Activated CD8-positive, alpha-beta memory T cell treated with anti-CD3 and anti-CD28 coated beads for 36 hours (primary cell): ENCODE measurements around the gene ZNF318. TPM values are rescaled to one million over a fixed set of nuclear protein-coding genes. Genes with fewer than 3 reads are reported as not detected.
"Not testable (repeated sequence)": the region's sequence is repeated elsewhere in the genome, so short reads cannot be mapped to it uniquely, and the experiment has no call there.

Experiments used
- CTCF ChIA-PET: fragments of 350-600 bp; sonication (Branson Sonifier 250); formaldehyde crosslinking; loops from one replicate; lab custom pipeline; 2021; ENCODE audit warnings: antibody characterized with exemption; lab: Charles Lee
- POLR2A ChIA-PET: fragments of 350-600 bp; sonication (Branson Sonifier 250); formaldehyde crosslinking; loops from one replicate; lab custom pipeline; 2021; ENCODE audit warnings: antibody characterized with exemption; lab: Charles Lee
- total RNA-seq, 2 experiments: library from RNA; stranded (reverse); gene quantifications; one replicate each; pipeline ENCODE4 v1.2.3, GENCODE V29; 2021

Gene ZNF318
- total RNA-seq, 2 experiments from 2014 or later = 10.6 to 11.2 TPM

GRCh38 chr6:43355862-43356590, 13.4 kb downstream of the ZNF318 start:
- POLR2A ChIA-PET = no interaction called here
- CTCF ChIA-PET = interaction anchor here (0.6 to 1.6 kb wide), 3 partner anchors 21 to 1073 kb away, joined by 3 to 6 read pairs (median 3); no protein-coding TSS in a partner anchor

- POLR2A ChIA-PET = interaction anchor here (0.6 kb wide), 1 partner anchor 205 kb away, joined by 4 read pairs; no protein-coding TSS in a partner anchor
- CTCF ChIA-PET = not testable (repeated sequence)
These were observed 17.5 kb downstream of the ZNF318 start for GRCh38 chr6:43351951-43352350.

GRCh38 chr6:43347444-43347843, 22.0 kb downstream of the ZNF318 start:
- POLR2A ChIA-PET = no interaction called here
- CTCF ChIA-PET = no interaction called here

GRCh38 chr6:43347021-43347420, 22.4 kb downstream of the ZNF318 start:
- CTCF ChIA-PET = interaction anchor here (0.6 kb wide), 1 partner anchor 118 kb away, joined by 3 read pairs; the partner anchor contains the start of gene DNPH1
- POLR2A ChIA-PET = no interaction called here

GRCh38 chr6:43346243-43346642, 23.2 kb downstream of the ZNF318 start:
- CTCF ChIA-PET = interaction anchor here (0.6 kb wide), 1 partner anchor 117 kb away, joined by 3 read pairs; the partner anchor contains the start of gene DNPH1
- POLR2A ChIA-PET = interaction anchor here (0.7 kb wide), 1 partner anchor 54 kb away, joined by 7 read pairs; no protein-coding TSS in a partner anchor

- ChIA-PET CTCF (no interaction called here), POLR2A (no interaction called here)
These were observed 30.3 kb downstream of the ZNF318 start for GRCh38 chr6:43339168-43339567.

- POLR2A ChIA-PET = interaction anchor here (0.9 kb wide), 2 partner anchors 30 to 92 kb away, joined by 3 to 4 read pairs; no protein-coding TSS in a partner anchor
- CTCF ChIA-PET = interaction anchor here (0.6 kb wide), 1 partner anchor 218 kb away, joined by 3 read pairs; no protein-coding TSS in a partner anchor
These were observed 31.2 kb downstream of the ZNF318 start for GRCh38 chr6:43338243-43338642.

GRCh38 chr6:43336382-43336781, 33.1 kb downstream of the ZNF318 start:
- ChIA-PET POLR2A (no interaction called here), CTCF (no interaction called here)

GRCh38 chr6:43335469-43335868, 34.0 kb downstream of the ZNF318 start:
- CTCF ChIA-PET = interaction anchor here (1.4 to 1.8 kb wide), 2 partner anchors 14 to 74 kb away, joined by 3 to 4 read pairs; no protein-coding TSS in a partner anchor
- POLR2A ChIA-PET = no interaction called here

- ChIA-PET POLR2A (no interaction called here), CTCF (interaction anchor here (1.4 to 1.8 kb wide), 2 partner anchors 15 to 73 kb away, joined by 3 to 4 read pairs; no protein-coding TSS in a partner anchor)
These were observed 34.9 kb downstream of the ZNF318 start for GRCh38 chr6:43334466-43335095.

- CTCF ChIA-PET = no interaction called here
- POLR2A ChIA-PET = no interaction called here
These were observed 37.6 kb downstream of the ZNF318 start for GRCh38 chr6:43331891-43332290.

GRCh38 chr6:43331470-43331869, 38.0 kb downstream of the ZNF318 start:
- ChIA-PET CTCF (no interaction called here), POLR2A (no interaction called here)

- ChIA-PET POLR2A (no interaction called here), CTCF (no interaction called here)
These were observed 40.9 kb downstream of the ZNF318 start for GRCh38 chr6:43328528-43328927.

- POLR2A ChIA-PET = no interaction called here
- CTCF ChIA-PET = no interaction called here
These were observed 43.6 kb downstream of the ZNF318 start for GRCh38 chr6:43325876-43326275.

- ChIA-PET POLR2A (no interaction called here), CTCF (no interaction called here)
These were observed 51.4 kb downstream of the ZNF318 start for GRCh38 chr6:43318011-43318410.

GRCh38 chr6:43313813-43314212, 55.6 kb downstream of the ZNF318 start:
- POLR2A ChIA-PET = no interaction called here
- CTCF ChIA-PET = no interaction called here

- POLR2A ChIA-PET = interaction anchor here (0.6 kb wide), 1 partner anchor 865 kb away, joined by 3 read pairs; no protein-coding TSS in a partner anchor
- CTCF ChIA-PET = interaction anchor here (0.8 kb wide), 1 partner anchor 30 kb away, joined by 3 read pairs; no protein-coding TSS in a partner anchor
These were observed 57.8 kb downstream of the ZNF318 start for GRCh38 chr6:43311666-43312065.

- ChIA-PET CTCF (no interaction called here), POLR2A (no interaction called here)
These were observed 58.8 kb downstream of the ZNF318 start for GRCh38 chr6:43310624-43311023.

- ChIA-PET CTCF (no interaction called here), POLR2A (no interaction called here)
These were observed 59.3 kb downstream of the ZNF318 start for GRCh38 chr6:43310134-43310533.

- ChIA-PET POLR2A (interaction anchor here (1.3 kb wide), 1 partner anchor 80 kb away, joined by 3 read pairs; the partner anchor contains the start of gene DNPH1), CTCF (interaction anchor here (1.0 to 1.7 kb wide), 6 partner anchors 9 to 198 kb away, joined by 3 to 5 read pairs (median 3); no protein-coding TSS in a partner anchor)
These were observed 60.4 kb downstream of the ZNF318 start for GRCh38 chr6:43308990-43309477.
